Activated CD8-positive, alpha-beta memory T cell treated with anti-CD3 and anti-CD28 coated beads, Interleukin-2, amount 10 ng/mL, durations not matched to agents 7 days and 5 days (primary cell): ENCODE results near the gene SF3B3. TPM values are rescaled to one million over a fixed set of nuclear protein-coding genes. Genes with fewer than 3 reads are reported as not detected.
A peak's percentile ranks its signal among the peaks of the same experiment; 100 is the strongest.

Source experiments
- ATAC-seq: fragments of 150-1000 bp; cut with Tn5 transposase; one replicate; pipeline ENCODE4 v1.10.0; 2021; ENCODE audit warnings: moderate library complexity
- CTCF ChIA-PET: fragments of 350-600 bp; sonication (Branson Sonifier 250); formaldehyde crosslinking; loops from one replicate; lab custom pipeline; 2021; ENCODE audit warnings: antibody characterized with exemption; lab: Charles Lee
- DNase-seq: peaks from one replicate; pipeline ENCODE4 v3.0.0-alpha.2; 2020
- H3K27ac Mint-ChIP-seq: one replicate; pipeline ENCODE4 v1.8.0; 2021; ENCODE audit warnings: mild to moderate bottlenecking, mixed read lengths
- H3K27me3 Mint-ChIP-seq: one replicate; pipeline ENCODE4 v1.8.0; 2021; ENCODE audit warnings: mixed read lengths
- H3K36me3 Mint-ChIP-seq: one replicate; pipeline ENCODE4 v1.8.0; 2021; ENCODE audit warnings: mild to moderate bottlenecking, mixed read lengths
- H3K4me1 Mint-ChIP-seq: one replicate; pipeline ENCODE4 v1.8.0; 2021; ENCODE audit warnings: mixed read lengths
- H3K4me3 Mint-ChIP-seq: one replicate; pipeline ENCODE4 v1.8.0; 2021; ENCODE audit warnings: mild to moderate bottlenecking, moderate library complexity, mixed read lengths
- H3K9me3 Mint-ChIP-seq: one replicate; pipeline ENCODE4 v1.8.0; 2022; ENCODE audit warnings: low read depth, mixed read lengths
- total RNA-seq, 2 experiments: library from RNA; stranded (reverse); gene quantifications; one replicate each; pipeline ENCODE4 v1.2.3, GENCODE V29; 2021

Gene SF3B3
- total RNA-seq, 2 experiments from 2014 or later: 407 to 541 TPM

GRCh38 chr16:70490261-70490660, 33.4 kb upstream of the SF3B3 start:
- peaks cover 31% of the 10 kb centered on the region for H3K36me3 Mint-ChIP-seq
- no peaks in the 10 kb centered on the region for H3K9me3 Mint-ChIP-seq
- H3K27ac Mint-ChIP-seq: no peak overlapping the region
- H3K4me1 Mint-ChIP-seq: peaks cover 16% of the 10 kb centered on the region
- no peak overlapping the region for H3K4me3 Mint-ChIP-seq
- CTCF ChIA-PET: no interaction called here
- no peak for ATAC-seq
- no peak for DNase-seq
- H3K27me3 Mint-ChIP-seq: no peaks in the 10 kb centered on the region

GRCh38 chr16:70493802-70494201, 29.8 kb upstream of the SF3B3 start:
- no peaks in the 10 kb centered on the region for H3K27me3 Mint-ChIP-seq
- CTCF ChIA-PET: interaction anchor here (0.9 to 1.8 kb wide), 2 partner anchors 15 to 112 kb away, joined by 3 to 6 read pairs; no protein-coding TSS in a partner anchor
- no peak overlapping the region for H3K4me3 Mint-ChIP-seq
- DNase-seq: no peak
- no peak overlapping the region for H3K27ac Mint-ChIP-seq
- peaks cover 21% of the 10 kb centered on the region for H3K4me1 Mint-ChIP-seq
- ATAC-seq: no peak
- no peaks in the 10 kb centered on the region for H3K9me3 Mint-ChIP-seq
- H3K36me3 Mint-ChIP-seq: peaks cover 40% of the 10 kb centered on the region

- no peaks in the 10 kb centered on the region for H3K9me3 Mint-ChIP-seq
- H3K27me3 Mint-ChIP-seq: no peaks in the 10 kb centered on the region
- no peak overlapping the region for H3K4me3 Mint-ChIP-seq
- DNase-seq: no peak
- peaks cover 21% of the 10 kb centered on the region for H3K4me1 Mint-ChIP-seq
- CTCF ChIA-PET: interaction anchor here (0.9 to 1.8 kb wide), 3 partner anchors 15 to 160 kb away, joined by 3 to 6 read pairs (median 3); no protein-coding TSS in a partner anchor
- peak overlapping the region; percentile 77 for H3K27ac Mint-ChIP-seq
- peaks cover 43% of the 10 kb centered on the region for H3K36me3 Mint-ChIP-seq
- ATAC-seq: peak; percentile 72
These were observed 29.3 kb upstream of the SF3B3 start for GRCh38 chr16:70494202-70494770.

- CTCF ChIA-PET: interaction anchor here (0.9 to 1.8 kb wide), 3 partner anchors 14 to 159 kb away, joined by 3 to 6 read pairs (median 3); no protein-coding TSS in a partner anchor
- H3K27ac Mint-ChIP-seq: peak overlapping the region; percentile 77
- H3K9me3 Mint-ChIP-seq: no peaks in the 10 kb centered on the region
- no peak overlapping the region for H3K4me3 Mint-ChIP-seq
- DNase-seq (no peak), ATAC-seq (peak; percentile 27)
- H3K36me3 Mint-ChIP-seq: peaks cover 41% of the 10 kb centered on the region
- H3K4me1 Mint-ChIP-seq: peaks cover 21% of the 10 kb centered on the region
- no peaks in the 10 kb centered on the region for H3K27me3 Mint-ChIP-seq
These were observed 28.8 kb upstream of the SF3B3 start for GRCh38 chr16:70494777-70495176.

- ATAC-seq (no peak), DNase-seq (no peak)
- H3K9me3 Mint-ChIP-seq: no peaks in the 10 kb centered on the region
- no peak overlapping the region for H3K4me3 Mint-ChIP-seq
- H3K4me1 Mint-ChIP-seq: peaks cover 21% of the 10 kb centered on the region
- H3K36me3 Mint-ChIP-seq: peaks cover 39% of the 10 kb centered on the region
- no peaks in the 10 kb centered on the region for H3K27me3 Mint-ChIP-seq
- CTCF ChIA-PET: interaction anchor here (1.1 to 1.5 kb wide), 2 partner anchors 11 to 158 kb away, joined by 3 read pairs; no protein-coding TSS in a partner anchor
- H3K27ac Mint-ChIP-seq: no peak overlapping the region
These were observed 28.0 kb upstream of the SF3B3 start for GRCh38 chr16:70495425-70496182.

- Mint-ChIP-seq H3K4me3 (no peak overlapping the region), H3K9me3 (no peaks in the 10 kb centered on the region), H3K27me3 (no peaks in the 10 kb centered on the region), H3K36me3 (peaks cover 43% of the 10 kb centered on the region), H3K4me1 (peaks cover 21% of the 10 kb centered on the region), H3K27ac (no peak overlapping the region)
- DNase-seq: no peak
- CTCF ChIA-PET: interaction anchor here (0.9 to 1.5 kb wide), 2 partner anchors 10 to 13 kb away, joined by 3 to 4 read pairs; no protein-coding TSS in a partner anchor
- ATAC-seq: no peak
These were observed 27.1 kb upstream of the SF3B3 start for GRCh38 chr16:70496513-70496912.

GRCh38 chr16:70508752-70509151, 14.9 kb upstream of the SF3B3 start:
- Mint-ChIP-seq H3K4me3 (no peak overlapping the region), H3K9me3 (no peaks in the 10 kb centered on the region), H3K27me3 (no peaks in the 10 kb centered on the region), H3K36me3 (peaks cover 26% of the 10 kb centered on the region), H3K27ac (peak overlapping the region; percentile 78), H3K4me1 (peaks cover 9% of the 10 kb centered on the region)
- DNase-seq (no peak), ATAC-seq (peak; percentile 85)
- CTCF ChIA-PET: interaction anchor here (0.6 to 2.0 kb wide), 24 partner anchors 9 to 262 kb away, joined by 3 to 27 read pairs (median 4); partner anchors contain the start of genes COG4 and SF3B3

GRCh38 chr16:70510216-70510615, 13.4 kb upstream of the SF3B3 start:
- Mint-ChIP-seq H3K4me3 (no peak overlapping the region), H3K27me3 (no peaks in the 10 kb centered on the region), H3K27ac (no peak overlapping the region), H3K36me3 (peaks cover 28% of the 10 kb centered on the region), H3K4me1 (peaks cover 9% of the 10 kb centered on the region), H3K9me3 (no peaks in the 10 kb centered on the region)
- DNase-seq (no peak), ATAC-seq (no peak)
- CTCF ChIA-PET: interaction anchor here (0.7 to 2.0 kb wide), 5 partner anchors 8 to 144 kb away, joined by 3 to 27 read pairs (median 9); no protein-coding TSS in a partner anchor

- DNase-seq (no peak), ATAC-seq (no peak)
- H3K9me3 Mint-ChIP-seq: no peaks in the 10 kb centered on the region
- CTCF ChIA-PET: no interaction called here
- H3K27ac Mint-ChIP-seq: no peak overlapping the region
- peaks cover 9% of the 10 kb centered on the region for H3K4me1 Mint-ChIP-seq
- H3K4me3 Mint-ChIP-seq: no peak overlapping the region
- H3K27me3 Mint-ChIP-seq: no peaks in the 10 kb centered on the region
- H3K36me3 Mint-ChIP-seq: peaks cover 34% of the 10 kb centered on the region
These were observed 11.8 kb upstream of the SF3B3 start for GRCh38 chr16:70511833-70512232.

- CTCF ChIA-PET: no interaction called here
- Mint-ChIP-seq H3K36me3 (peaks cover 37% of the 10 kb centered on the region), H3K27ac (no peak overlapping the region), H3K4me1 (peaks cover 9% of the 10 kb centered on the region), H3K27me3 (no peaks in the 10 kb centered on the region), H3K4me3 (no peak overlapping the region), H3K9me3 (no peaks in the 10 kb centered on the region)
- ATAC-seq (no peak), DNase-seq (no peak)
These were observed 11.2 kb upstream of the SF3B3 start for GRCh38 chr16:70512456-70512855.

GRCh38 chr16:70520612-70521297, 2.9 kb upstream of the SF3B3 start:
- no peaks in the 10 kb centered on the region for H3K27me3 Mint-ChIP-seq
- peaks cover 30% of the 10 kb centered on the region for H3K4me1 Mint-ChIP-seq
- DNase-seq (peak; percentile 61), ATAC-seq (peak; percentile 50)
- peak overlapping the region; percentile 96 for H3K4me3 Mint-ChIP-seq
- H3K9me3 Mint-ChIP-seq: no peaks in the 10 kb centered on the region
- peaks cover 39% of the 10 kb centered on the region for H3K36me3 Mint-ChIP-seq
- CTCF ChIA-PET: interaction anchor here (0.6 to 1.5 kb wide), 4 partner anchors 7 to 20 kb away, joined by 3 to 10 read pairs (median 4); no protein-coding TSS in a partner anchor
- peak overlapping the region; percentile 97 for H3K27ac Mint-ChIP-seq

GRCh38 chr16:70522216-70523075, 1.2 kb upstream of the SF3B3 start:
- ATAC-seq (no peak), DNase-seq (peak; percentile 53)
- H3K27me3 Mint-ChIP-seq: no peaks in the 10 kb centered on the region
- CTCF ChIA-PET: interaction anchor here (1.6 kb wide), 1 partner anchor 14 kb away, joined by 9 read pairs; no protein-coding TSS in a partner anchor
- H3K36me3 Mint-ChIP-seq: peaks cover 47% of the 10 kb centered on the region
- H3K4me3 Mint-ChIP-seq: peak overlapping the region; percentile 96
- peaks cover 46% of the 10 kb centered on the region for H3K4me1 Mint-ChIP-seq
- H3K9me3 Mint-ChIP-seq: no peaks in the 10 kb centered on the region
- H3K27ac Mint-ChIP-seq: peak overlapping the region; percentile 97
